ENCODE measurements around the gene TNS4. TPM values are rescaled to one million over a fixed set of nuclear protein-coding genes. Genes with fewer than 3 reads are reported as not detected.

The TNS4 gene
- total RNA-seq, 1 experiment from 2014 or later: 0.59 TPM

GRCh38 chr17:40447148-40447644 is 54.2 kb downstream of the TNS4 start:
- Histone ChIP-seq H3T11ph (ENCODE audit: low read length) (no peak overlapping the region), H3K27me3 (ENCODE audit: insufficient read depth, low read length) (no peaks in the 10 kb centered on the region), H2BK5ac (ENCODE audit: insufficient read length, low read length) (no peak overlapping the region), H2BK15ac (ENCODE audit: low read depth, low read length) (no peak overlapping the region), H3K79me1 (ENCODE audit: insufficient read depth, low read depth, low read length, poor library complexity, severe bottlenecking) (no peaks in the 10 kb centered on the region), H3K79me2 (ENCODE audit: insufficient read depth, low read length) (no peaks in the 10 kb centered on the region; the same call in 1 of the 2 replicates), H2AFZ (ENCODE audit: low read length) (no peak overlapping the region), H4K5ac (ENCODE audit: insufficient read length, low read depth, low read length) (no peak overlapping the region), H3K18ac (ENCODE audit: insufficient read length, low read depth, low read length) (no peak overlapping the region), H2BK120ac (ENCODE audit: low read depth, low read length, poor library complexity, severe bottlenecking) (no peak overlapping the region), H2BK12ac (ENCODE audit: insufficient read length, low read depth, low read length) (no peak overlapping the region), H2AK5ac (ENCODE audit: insufficient read length, low read length) (no peak overlapping the region), H3K23me2 (ENCODE audit: insufficient read length, low read depth, low read length, poor library complexity, severe bottlenecking) (peaks cover 19% of the 10 kb centered on the region), H3K27ac (ENCODE audit: insufficient read length, low read depth, low read length) (no peak overlapping the region), H4K8ac (replicated peaks; ENCODE audit: insufficient read length, low read depth, low read length) (no peak overlapping the region), H3K14ac (ENCODE audit: insufficient read depth, low read length) (no peak overlapping the region), H4K91ac (ENCODE audit: insufficient read length, low read depth, low read length) (no peak overlapping the region), H4K20me1 (ENCODE audit: control insufficient read depth, insufficient read depth, insufficient read length) (no peaks in the 10 kb centered on the region), H3K56ac (ENCODE audit: insufficient read length, low read depth, low read length) (no peak overlapping the region), H3K9ac (ENCODE audit: extremely low read depth, insufficient read length, low read length) (no peak overlapping the region), H3K4me1 (ENCODE audit: insufficient read depth, low read length) (peaks cover 9% of the 10 kb centered on the region), H3K9me3 (ENCODE audit: control insufficient read depth, low read depth, low read length) (no peaks in the 10 kb centered on the region), H3K4ac (ENCODE audit: low read depth, low read length) (no peak overlapping the region), H3K23ac (ENCODE audit: insufficient read length, low read depth, low read length) (no peak overlapping the region), H2BK20ac (ENCODE audit: low read depth, low read length, poor library complexity, severe bottlenecking) (no peak overlapping the region), H3K4me2 (ENCODE audit: insufficient read depth, insufficient read length, low read length) (no peak overlapping the region)
- no peaks in the 10 kb centered on the region; a peak in 1 of 5 replicates for H3K9me3 Mint-ChIP-seq
- H3K27ac Mint-ChIP-seq: no peak overlapping the region; a peak in 1 of 7 replicates
- H3K4me3 Mint-ChIP-seq: no peak overlapping the region
- peaks cover 35 to 41% of the 10 kb centered on the region in 2 experiments for H3K4me1 Mint-ChIP-seq
- H3K36me3 Mint-ChIP-seq (ENCODE audit: insufficient read depth in 1 of 3, low read depth in 3 of 3): peaks cover 0 to 7% (median 0%) of the 10 kb centered on the region in 3 experiments; a peak in 5 of 7 replicates
- no peak for DNase-seq
- TF ChIP-seq CTCF (conservative IDR thresholded peaks at IDR 0.05): no peak
- no CpG with 5 or more reads among the region's 8 CpGs for WGBS (ENCODE audit: extremely low coverage, insufficient read length, low lambda C conversion rate)
- peaks cover 17% of the 10 kb centered on the region for H3K27me3 Mint-ChIP-seq (ENCODE audit: low read depth)
